PC-3 (cell line): ENCODE measurements around the gene NTNG1. TPM values are rescaled to one million over a fixed set of nuclear protein-coding genes. Genes with fewer than 3 reads are reported as not detected.

Experiments
- ATAC-seq: fragments of 200-7000 bp; cut with Tn5 transposase; 2 replicates; pipeline ENCODE4 v1.9.1; 2020; ENCODE audit warnings: mild to moderate bottlenecking, moderate library complexity
- BruUV-seq: library from RNA; stranded (reverse); fragments of 400-500 nt; replicated peaks from 2 replicates; lab custom pipeline; 2021; lab: Mats Ljungman, UMichigan
- CTCF ChIA-PET: fragments of 300-600 bp; sonication (Branson Sonifier 250); formaldehyde crosslinking; loops from one replicate; lab custom pipeline; 2022; ENCODE audit warnings: antibody characterized with exemption; lab: Charles Lee
- POLR2A ChIA-PET: fragments of 300-600 bp; sonication (Branson Sonifier 250); formaldehyde crosslinking; loops from one replicate; lab custom pipeline; 2022; ENCODE audit warnings: antibody characterized with exemption; ENCODE audit not compliant: unreplicated experiment; lab: Charles Lee
- DNase-seq: peaks from one replicate; pipeline ENCODE4 v3.0.0-alpha.2; 2015
- H2AFZ ChIP-seq: fragments of 300-600 bp; sonication (generic); 2 replicates; pipeline ENCODE4 v1.6.0; 2016; ENCODE audit warnings: antibody characterized with exemption, low read length
- H3F3A ChIP-seq: fragments of 300-600 bp; sonication (generic); one replicate; pipeline ENCODE4 v1.6.0; 2017; ENCODE audit warnings: antibody characterized with exemption, low read length, control low read depth, mild to moderate bottlenecking; ENCODE audit not compliant: unreplicated experiment
- H3K27ac ChIP-seq: fragments of 300-600 bp; sonication (generic); 2 replicates; pipeline ENCODE4 v1.5.1; 2016; ENCODE audit warnings: mild to moderate bottlenecking, low read length
- H3K27me3 ChIP-seq: fragments of 300-600 bp; sonication (generic); 2 replicates; pipeline ENCODE4 v1.6.1; 2016; ENCODE audit warnings: low read length, mixed read lengths
- H3K36me3 ChIP-seq: fragments of 300-600 bp; sonication (generic); 2 replicates; pipeline ENCODE4 v1.6.1; 2016; ENCODE audit warnings: low read depth, mixed run types, low read length, mixed read lengths
- H3K4me1 ChIP-seq: fragments of 300-600 bp; sonication (generic); 2 replicates; pipeline ENCODE4 v1.5.1; 2016; ENCODE audit warnings: low read length; ENCODE audit not compliant: insufficient read depth
- H3K4me2 ChIP-seq: fragments of 300-600 bp; sonication (generic); 2 replicates; pipeline ENCODE4 v1.6.0; 2016; ENCODE audit warnings: low read length
- H3K4me3 ChIP-seq: fragments of 300-600 bp; sonication (generic); 2 replicates; pipeline ENCODE4 v1.5.1; 2016; ENCODE audit warnings: mild to moderate bottlenecking, low read length, mixed read lengths
- H3K79me2 ChIP-seq: fragments of 300-600 bp; sonication (generic); 2 replicates; pipeline ENCODE4 v1.6.1; 2017; ENCODE audit warnings: low read length, mixed read lengths
- H3K9ac ChIP-seq: fragments of 300-600 bp; sonication (generic); 2 replicates; pipeline ENCODE4 v1.6.0; 2016; ENCODE audit warnings: mild to moderate bottlenecking, low read length
- H3K9me2 ChIP-seq: fragments of 300-600 bp; sonication (generic); replicated peaks from 2 replicates; pipeline ENCODE4 v1.6.1; 2016; ENCODE audit warnings: mixed run types, low read length, mixed read lengths
- H3K9me3 ChIP-seq: fragments of 300-600 bp; sonication (generic); 2 replicates; pipeline ENCODE4 v1.6.1; 2016; ENCODE audit warnings: low read length, mixed read lengths
- H4K20me1 ChIP-seq: fragments of 300-600 bp; sonication (generic); 2 replicates; pipeline ENCODE4 v1.6.1; 2016; ENCODE audit warnings: low read length, mixed read lengths
- CTCF ChIP-seq: fragments of 300-600 bp; sonication (generic); conservative IDR thresholded peaks from 2 replicates; pipeline ENCODE4 v1.5.1; 2017; ENCODE audit warnings: antibody characterized with exemption, low read depth, mild to moderate bottlenecking, low read length
- EZH2 ChIP-seq: fragments of 300-600 bp; sonication (generic); IDR thresholded peaks from one replicate; pipeline ENCODE4 v1.6.1; 2017; ENCODE audit warnings: antibody characterized with exemption, mild to moderate bottlenecking, low read length; ENCODE audit not compliant: unreplicated experiment
- EZH2phosphoT487 ChIP-seq: fragments of 300-600 bp; sonication (generic); IDR thresholded peaks from 2 replicates; pipeline ENCODE4 v1.6.1; 2018; ENCODE audit warnings: mild to moderate bottlenecking, antibody characterized with exemption, low read length, borderline replicate concordance
- intact Hi-C: fragments of 100-400 bp; cut with micrococcal nuclease; formaldehyde crosslinking; loops from 2 replicates; pipeline ENCODE4 v1.9.0; 2023
- total RNA-seq: library from RNA; depleted of rRNA; stranded (reverse); fragments of >200 nt; gene quantifications from 2 replicates; pipeline ENCODE4 v1.2.3, GENCODE V29; 2014

NTNG1 gene
- total RNA-seq, 1 experiment from 2014 or later, result 6.7 TPM

GRCh38 chr1:107188160-107188559, 47.3 kb downstream of the NTNG1 start:
- no peaks in the 10 kb centered on the region for H3K27me3 ChIP-seq
- ATAC-seq, result no peak
- H4K20me1 ChIP-seq, result no peaks in the 10 kb centered on the region
- H3K9ac ChIP-seq, result no peak overlapping the region
- H3K4me2 ChIP-seq, result no peak overlapping the region
- no peak overlapping the region for H3K27ac ChIP-seq
- no peak for DNase-seq
- intact Hi-C loops, result no loop called here
- no peaks in the 10 kb centered on the region for H3K9me2 ChIP-seq
- no peaks in the 10 kb centered on the region for H3K79me2 ChIP-seq
- ChIA-PET POLR2A (no interaction called here), CTCF (no interaction called here)
- BruUV-seq, result no TSS peak
- H3K9me3 ChIP-seq, result no peaks in the 10 kb centered on the region
- no peak for TF ChIP-seq CTCF
- TF ChIP-seq EZH2, result no peak
- TF ChIP-seq EZH2phosphoT487, result no peak
- no peaks in the 10 kb centered on the region for H3K36me3 ChIP-seq
- H2AFZ ChIP-seq, result no peak overlapping the region
- H3K4me1 ChIP-seq, result no peaks in the 10 kb centered on the region; the same call in 1 of the 2 replicates
- H3F3A ChIP-seq, result no peaks in the 10 kb centered on the region
- no peak overlapping the region for H3K4me3 ChIP-seq

- Histone ChIP-seq H3K27ac (no peak overlapping the region), H3K36me3 (no peaks in the 10 kb centered on the region), H3K9me2 (no peaks in the 10 kb centered on the region), H3K4me2 (no peak overlapping the region), H4K20me1 (no peaks in the 10 kb centered on the region), H2AFZ (no peak overlapping the region), H3K27me3 (no peaks in the 10 kb centered on the region), H3K79me2 (no peaks in the 10 kb centered on the region), H3K9ac (no peak overlapping the region), H3K4me3 (no peak overlapping the region), H3K4me1 (no peaks in the 10 kb centered on the region; the same call in 1 of the 2 replicates), H3F3A (no peaks in the 10 kb centered on the region), H3K9me3 (no peaks in the 10 kb centered on the region)
- ATAC-seq, result no peak
- TF ChIP-seq CTCF (no peak), EZH2phosphoT487 (no peak), EZH2 (no peak)
- CTCF ChIA-PET, result no interaction called here
- POLR2A ChIA-PET, result no interaction called here
- no TSS peak for BruUV-seq
- intact Hi-C loops, result no loop called here
- no peak for DNase-seq
Observed at GRCh38 chr1:107194380-107194779, 53.5 kb downstream of the NTNG1 start.

GRCh38 chr1:107195476-107195875, 54.6 kb downstream of the NTNG1 start:
- ATAC-seq (no peak), DNase-seq (no peak)
- no TSS peak for BruUV-seq
- Histone ChIP-seq H3K9me3 (no peaks in the 10 kb centered on the region), H4K20me1 (no peaks in the 10 kb centered on the region), H3K4me3 (no peak overlapping the region), H3K27ac (no peak overlapping the region), H3K36me3 (no peaks in the 10 kb centered on the region), H2AFZ (no peak overlapping the region), H3K79me2 (no peaks in the 10 kb centered on the region), H3K4me1 (no peaks in the 10 kb centered on the region; the same call in 1 of the 2 replicates), H3K9ac (no peak overlapping the region), H3K9me2 (no peaks in the 10 kb centered on the region), H3K27me3 (no peaks in the 10 kb centered on the region), H3K4me2 (no peak overlapping the region), H3F3A (no peaks in the 10 kb centered on the region)
- intact Hi-C loops, result no loop called here
- CTCF ChIA-PET, result no interaction called here
- TF ChIP-seq CTCF, result no peak
- no peak for TF ChIP-seq EZH2phosphoT487
- no peak for TF ChIP-seq EZH2
- POLR2A ChIA-PET, result no interaction called here
